Muscle layer of colon (tissue), 2 donors: ENCODE measurements around the gene PRMT7.

ENCODE experiments used
- H3K27ac ChIP-seq: one replicate; pipeline ENCODE4 v1.7.0; 2013; ENCODE audit warnings: low read depth, mild to moderate bottlenecking, low read length, moderate library complexity
- H3K27me3 ChIP-seq, 2 donors: one replicate each; pipeline ENCODE4 v1.7.0; 2013; ENCODE audit warnings: low read length in 2 of 2, mild to moderate bottlenecking in 2 of 2; ENCODE audit not compliant: insufficient read depth in 2 of 2, control insufficient read depth in 1 of 2
- H3K36me3 ChIP-seq: one replicate; pipeline ENCODE4 v1.7.0; 2013; ENCODE audit warnings: mild to moderate bottlenecking, low read length; ENCODE audit not compliant: insufficient read depth
- H3K4me1 ChIP-seq: one replicate; pipeline ENCODE4 v1.7.0; 2013; ENCODE audit warnings: mild to moderate bottlenecking, low read length; ENCODE audit not compliant: insufficient read depth
- H3K4me3 ChIP-seq, 2 donors: one replicate each; pipeline ENCODE4 v1.7.0; 2013; ENCODE audit warnings: low read length in 2 of 2, low read depth in 1 of 2, mild to moderate bottlenecking in 1 of 2, moderate library complexity in 1 of 2
- H3K9ac ChIP-seq: one replicate; pipeline ENCODE4 v1.7.0; 2013; ENCODE audit warnings: low read length
- H3K9me3 ChIP-seq: one replicate; pipeline ENCODE4 v1.7.0; 2013; ENCODE audit warnings: mild to moderate bottlenecking, low read length
- donor health status: abdominal sarcoma.
- donor health status: Adenocarcinoma of cecum.

Gene PRMT7

GRCh38 chr16:68324780-68325357, 14.1 kb downstream of the PRMT7 start:
- Histone ChIP-seq H3K4me1 (peaks cover 4% of the 10 kb centered on the region), H3K36me3 (peaks cover 43% of the 10 kb centered on the region), H3K4me3 (no peak overlapping the region), H3K9me3 (no peaks in the 10 kb centered on the region), H3K27me3 (no peaks in the 10 kb centered on the region), H3K27ac (no peak overlapping the region), H3K9ac (no peak overlapping the region)

GRCh38 chr16:68328151-68328859, 17.5 kb downstream of the PRMT7 start:
- H3K4me1 ChIP-seq = peaks cover 4% of the 10 kb centered on the region
- no peaks in the 10 kb centered on the region for H3K9me3 ChIP-seq
- H3K27me3 ChIP-seq = no peaks in the 10 kb centered on the region
- H3K9ac ChIP-seq = no peak overlapping the region
- no peak overlapping the region for H3K27ac ChIP-seq
- no peak overlapping the region for H3K4me3 ChIP-seq
- H3K36me3 ChIP-seq = peaks cover 39% of the 10 kb centered on the region

GRCh38 chr16:68328860-68329390, 18.1 kb downstream of the PRMT7 start:
- Histone ChIP-seq H3K27me3 (no peaks in the 10 kb centered on the region), H3K36me3 (peaks cover 35% of the 10 kb centered on the region), H3K4me1 (peaks cover 4% of the 10 kb centered on the region), H3K9ac (no peak overlapping the region), H3K9me3 (no peaks in the 10 kb centered on the region), H3K27ac (no peak overlapping the region), H3K4me3 (no peak overlapping the region)

GRCh38 chr16:68331879-68332410, 21.1 kb downstream of the PRMT7 start:
- Histone ChIP-seq H3K4me3 (no peak overlapping the region), H3K36me3 (peaks cover 22% of the 10 kb centered on the region), H3K27me3 (no peaks in the 10 kb centered on the region), H3K4me1 (peaks cover 4% of the 10 kb centered on the region), H3K9me3 (no peaks in the 10 kb centered on the region), H3K27ac (no peak overlapping the region), H3K9ac (no peak overlapping the region)

GRCh38 chr16:68332411-68333121, 21.7 kb downstream of the PRMT7 start:
- no peak overlapping the region for H3K4me3 ChIP-seq
- no peak overlapping the region for H3K9ac ChIP-seq
- H3K27ac ChIP-seq = no peak overlapping the region
- H3K4me1 ChIP-seq = peaks cover 4% of the 10 kb centered on the region
- peaks cover 26% of the 10 kb centered on the region for H3K36me3 ChIP-seq
- H3K9me3 ChIP-seq = no peaks in the 10 kb centered on the region
- H3K27me3 ChIP-seq = no peaks in the 10 kb centered on the region

GRCh38 chr16:68335175-68335574, 24.4 kb downstream of the PRMT7 start:
- no peak overlapping the region for H3K9ac ChIP-seq
- no peaks in the 10 kb centered on the region for H3K4me1 ChIP-seq
- H3K36me3 ChIP-seq = peaks cover 52% of the 10 kb centered on the region
- H3K27me3 ChIP-seq = no peaks in the 10 kb centered on the region
- no peaks in the 10 kb centered on the region for H3K9me3 ChIP-seq
- H3K27ac ChIP-seq = no peak overlapping the region
- H3K4me3 ChIP-seq = no peak overlapping the region

GRCh38 chr16:68338326-68339119, 27.7 kb downstream of the PRMT7 start:
- peaks cover 60% of the 10 kb centered on the region for H3K36me3 ChIP-seq
- no peak overlapping the region for H3K9ac ChIP-seq
- H3K27ac ChIP-seq = no peak overlapping the region
- H3K4me3 ChIP-seq = no peak overlapping the region
- H3K9me3 ChIP-seq = no peaks in the 10 kb centered on the region
- H3K27me3 ChIP-seq = no peaks in the 10 kb centered on the region
- H3K4me1 ChIP-seq = no peaks in the 10 kb centered on the region

GRCh38 chr16:68339214-68339613, 28.4 kb downstream of the PRMT7 start:
- Histone ChIP-seq H3K27ac (no peak overlapping the region), H3K36me3 (peaks cover 65% of the 10 kb centered on the region), H3K9ac (no peak overlapping the region), H3K4me1 (no peaks in the 10 kb centered on the region), H3K4me3 (no peak overlapping the region), H3K9me3 (no peaks in the 10 kb centered on the region), H3K27me3 (no peaks in the 10 kb centered on the region)

GRCh38 chr16:68342620-68343019, 31.8 kb downstream of the PRMT7 start:
- Histone ChIP-seq H3K9me3 (no peaks in the 10 kb centered on the region), H3K27me3 (no peaks in the 10 kb centered on the region), H3K36me3 (peaks cover 75% of the 10 kb centered on the region), H3K27ac (no peak overlapping the region), H3K4me3 (no peak overlapping the region), H3K4me1 (no peaks in the 10 kb centered on the region), H3K9ac (no peak overlapping the region)

GRCh38 chr16:68343137-68343536, 32.3 kb downstream of the PRMT7 start:
- Histone ChIP-seq H3K4me3 (no peak overlapping the region), H3K36me3 (peaks cover 75% of the 10 kb centered on the region), H3K9ac (no peak overlapping the region), H3K9me3 (no peaks in the 10 kb centered on the region), H3K4me1 (no peaks in the 10 kb centered on the region), H3K27ac (no peak overlapping the region), H3K27me3 (no peaks in the 10 kb centered on the region)

- Histone ChIP-seq H3K36me3 (peaks cover 73% of the 10 kb centered on the region), H3K4me1 (no peaks in the 10 kb centered on the region), H3K4me3 (no peak overlapping the region), H3K9ac (no peak overlapping the region), H3K27me3 (no peaks in the 10 kb centered on the region), H3K9me3 (no peaks in the 10 kb centered on the region), H3K27ac (no peak overlapping the region)
Observed at GRCh38 chr16:68344252-68344651, 33.4 kb downstream of the PRMT7 start.
